ENCODE data around the gene AGBL1. TPM values are rescaled to one million over a fixed set of nuclear protein-coding genes. Genes with fewer than 3 reads are reported as not detected.

The AGBL1 gene
- total and polyA plus RNA-seq, 7 donors: 0.96 to 34.8 (median 6.6) TPM

GRCh38 chr15:86813892-86814291, 734.2 kb downstream of the AGBL1 start:
- no peak overlapping the region for H3K4me3 ChIP-seq
- DNase-seq (no peak), ATAC-seq (no peak)
- no peaks in the 10 kb centered on the region for H3K27me3 ChIP-seq (ENCODE audit: insufficient read depth in 3 of 3, low read length in 2 of 3)
- H3K4me1 ChIP-seq: no peaks in the 10 kb centered on the region
- 94 to 96% (median 96%) methylated on average over 7 of the region's 7 CpGs for WGBS, 3 donors
- TF ChIP-seq CTCF (IDR thresholded peaks at IDR 0.05): no peak
- intact Hi-C loops (cut with DNase I): no loop called here
- no peaks in the 10 kb centered on the region for H3K36me3 ChIP-seq (ENCODE audit: insufficient read depth in 1 of 2, low read depth in 1 of 2)
- H3K27ac ChIP-seq: no peak overlapping the region
- H3K9me3 ChIP-seq: no peaks in the 10 kb centered on the region

GRCh38 chr15:86829245-86829644, 749.6 kb downstream of the AGBL1 start:
- H3K9me3 ChIP-seq: peaks cover 5% of the 10 kb centered on the region
- no peak overlapping the region for H3K4me3 ChIP-seq
- H3K36me3 ChIP-seq (ENCODE audit: insufficient read depth in 1 of 2, low read depth in 1 of 2): no peaks in the 10 kb centered on the region
- no peaks in the 10 kb centered on the region for H3K27me3 ChIP-seq (ENCODE audit: insufficient read depth in 3 of 3, low read length in 2 of 3)
- intact Hi-C loops (cut with DNase I): no loop called here
- peaks cover 19% of the 10 kb centered on the region for H3K4me1 ChIP-seq
- DNase-seq: no peak
- no peak overlapping the region for H3K27ac ChIP-seq
- no peak for TF ChIP-seq CTCF (IDR thresholded peaks at IDR 0.05)
- WGBS, 3 donors: 41 to 67% (median 60%) methylated on average over 1 of the region's 1 CpG
- ATAC-seq: peak in 3 of 4 donors; percentile 68 to 77 (median 68)

- Histone ChIP-seq H3K4me3 (no peak overlapping the region), H3K4me1 (peaks cover 29% of the 10 kb centered on the region)
- 93 to 97% (median 95%) methylated on average over 1 of the region's 1 CpG for WGBS, 3 donors
Measured at GRCh38 chr15:86830304-86830703, 750.6 kb downstream of the AGBL1 start.

GRCh38 chr15:86833595-86833994, 753.9 kb downstream of the AGBL1 start:
- H3K4me1 ChIP-seq: peaks cover 54% of the 10 kb centered on the region
- ATAC-seq (peak in 1 of 4 donors; percentile 49), DNase-seq (no peak)
- intact Hi-C loops (cut with DNase I): no loop called here
- TF ChIP-seq CTCF (IDR thresholded peaks at IDR 0.05): no peak
- H3K4me3 ChIP-seq: no peak overlapping the region
- 44 to 77% (median 56%) methylated on average over 2 of the region's 2 CpGs for WGBS, 3 donors
- H3K9me3 ChIP-seq: no peaks in the 10 kb centered on the region
- no peaks in the 10 kb centered on the region for H3K27me3 ChIP-seq (ENCODE audit: insufficient read depth in 3 of 3, low read length in 2 of 3)
- H3K36me3 ChIP-seq (ENCODE audit: insufficient read depth in 1 of 2, low read depth in 1 of 2): no peaks in the 10 kb centered on the region
- peak overlapping the region; percentile 63 for H3K27ac ChIP-seq

More at GRCh38 chr15:86830304-86830703, 750.6 kb downstream of the AGBL1 start:
- no peaks in the 10 kb centered on the region for H3K36me3 ChIP-seq (ENCODE audit: insufficient read depth in 1 of 2, low read depth in 1 of 2)
- DNase-seq (no peak), ATAC-seq (peak in 2 of 4 donors; percentile 52 to 55)
- H3K27me3 ChIP-seq (ENCODE audit: insufficient read depth in 3 of 3, low read length in 2 of 3): no peaks in the 10 kb centered on the region
- no peak overlapping the region for H3K27ac ChIP-seq
- no peak for TF ChIP-seq CTCF (IDR thresholded peaks at IDR 0.05)
- intact Hi-C loops (cut with DNase I): no loop called here
- no peaks in the 10 kb centered on the region for H3K9me3 ChIP-seq

Data from psoas muscle (tissue), 8 donors.